ENCODE measurements around the gene CD200.
"Not testable (repeated sequence)": the region's sequence is repeated elsewhere in the genome, so short reads cannot be mapped to it uniquely, and the experiment has no call there.

The CD200 gene

DNA sequence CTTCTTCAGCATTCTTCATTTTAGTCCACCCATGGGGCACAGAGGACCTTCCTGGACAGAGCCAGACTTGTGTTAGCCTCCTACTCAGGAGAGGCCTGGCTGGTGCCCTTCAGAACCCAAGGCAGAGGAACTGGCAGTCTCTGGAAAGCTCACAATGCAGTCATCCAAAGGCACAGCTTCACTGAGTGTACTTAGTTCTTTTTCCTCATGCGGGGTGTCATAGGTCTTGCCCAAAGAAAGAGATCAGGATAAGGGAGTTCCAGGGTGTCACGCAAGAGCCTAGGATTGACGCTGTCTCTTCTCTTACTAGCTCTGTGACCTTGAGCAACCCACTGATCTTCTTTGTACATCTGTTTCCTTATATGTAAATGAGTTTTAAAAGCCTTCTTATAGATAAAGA lies 58.7 kb downstream of the CD200 start:
- DNase-seq: no peak

DNA sequence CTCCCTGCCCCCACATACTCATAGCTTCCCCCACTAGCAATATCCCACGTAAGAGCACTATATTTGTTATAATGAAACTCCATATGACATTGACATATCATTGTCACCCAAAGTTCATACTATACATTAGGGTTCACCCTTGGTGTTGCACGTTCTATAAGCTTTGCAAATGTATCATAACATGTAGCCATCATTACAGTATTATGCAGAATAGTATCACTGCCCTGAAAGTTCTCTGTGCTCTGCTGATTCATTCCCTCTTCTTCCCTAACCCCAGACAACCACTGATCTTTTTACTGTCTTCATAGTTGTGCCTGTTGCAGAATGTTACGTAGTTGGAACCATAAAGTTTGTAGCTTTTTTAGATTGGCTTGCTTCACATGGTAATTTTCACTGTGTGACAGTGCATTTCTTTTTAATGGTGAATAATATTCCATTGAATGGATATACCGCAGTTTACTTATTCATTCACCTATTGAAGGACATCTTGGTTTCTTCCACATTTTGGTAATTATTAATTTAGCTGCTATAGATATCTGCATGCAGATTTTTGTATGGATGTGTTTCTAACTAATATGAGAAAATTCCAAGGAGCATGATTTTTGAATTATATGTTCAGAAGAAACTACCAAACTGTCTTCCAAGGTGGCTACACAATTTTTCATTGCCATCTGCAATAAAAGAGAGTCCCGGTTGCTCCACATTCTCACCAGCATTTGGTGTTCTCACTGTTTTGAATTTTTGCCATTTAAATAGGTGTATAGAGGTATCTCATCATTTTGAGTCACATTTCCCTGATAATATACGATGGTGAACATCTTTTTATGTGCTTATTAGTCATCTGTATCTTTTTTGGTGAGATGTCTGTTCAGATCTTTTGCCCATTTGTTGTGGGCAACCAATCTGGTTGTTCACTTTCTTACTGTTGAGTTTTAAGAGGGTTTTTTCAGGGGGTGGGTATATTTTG lies 59.7 kb downstream of the CD200 start:
- no peak for DNase-seq

DNA sequence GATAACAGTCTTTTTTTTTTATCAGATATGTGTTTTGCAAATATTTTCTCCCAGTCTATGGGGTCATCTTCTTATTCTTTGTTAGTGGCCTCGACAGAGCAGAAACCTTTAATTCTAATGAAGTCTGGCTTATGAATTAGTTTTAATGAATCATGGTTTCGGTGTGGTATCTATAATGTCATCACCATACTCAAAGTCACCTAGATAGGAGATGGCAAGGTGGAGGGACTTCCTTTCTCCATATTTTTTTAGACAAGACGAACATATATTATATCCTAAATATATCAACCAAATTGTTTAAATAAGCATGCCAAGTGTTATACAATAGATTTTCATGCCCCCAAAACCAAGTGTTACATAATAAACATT lies 60.4 kb downstream of the CD200 start:
- DNase-seq: no peak

DNA sequence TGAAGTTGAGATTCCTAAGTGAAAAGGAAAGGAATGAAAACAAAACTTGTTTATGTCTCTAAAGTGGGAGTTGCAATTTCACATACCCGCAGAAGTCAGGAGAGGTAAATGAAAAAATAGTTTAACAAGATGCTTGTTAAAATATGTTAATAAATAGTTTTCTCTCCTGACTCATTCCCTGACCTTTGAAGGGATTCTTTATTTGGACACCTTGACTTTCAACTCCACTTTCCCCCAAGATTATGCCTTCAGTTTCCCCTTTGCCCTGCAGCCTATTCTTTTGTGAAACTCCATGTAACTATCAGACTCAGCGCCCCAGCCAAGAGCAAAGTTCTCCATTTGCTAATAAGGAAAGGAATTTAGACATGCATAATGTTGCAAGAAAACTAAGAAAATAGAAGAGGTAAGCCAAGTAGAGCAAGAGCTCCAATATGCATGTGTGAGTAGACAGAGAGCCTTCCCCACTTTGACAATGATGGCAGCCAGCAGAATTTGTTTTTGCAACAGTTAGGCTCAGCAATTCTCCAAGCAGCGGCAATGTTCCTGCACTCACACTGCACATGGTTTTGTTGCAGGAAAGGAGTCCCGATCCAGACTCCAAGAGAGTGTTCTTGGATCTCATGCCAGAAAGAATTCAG lies 61.2 kb downstream of the CD200 start:
- DNase-seq: no peak

DNA sequence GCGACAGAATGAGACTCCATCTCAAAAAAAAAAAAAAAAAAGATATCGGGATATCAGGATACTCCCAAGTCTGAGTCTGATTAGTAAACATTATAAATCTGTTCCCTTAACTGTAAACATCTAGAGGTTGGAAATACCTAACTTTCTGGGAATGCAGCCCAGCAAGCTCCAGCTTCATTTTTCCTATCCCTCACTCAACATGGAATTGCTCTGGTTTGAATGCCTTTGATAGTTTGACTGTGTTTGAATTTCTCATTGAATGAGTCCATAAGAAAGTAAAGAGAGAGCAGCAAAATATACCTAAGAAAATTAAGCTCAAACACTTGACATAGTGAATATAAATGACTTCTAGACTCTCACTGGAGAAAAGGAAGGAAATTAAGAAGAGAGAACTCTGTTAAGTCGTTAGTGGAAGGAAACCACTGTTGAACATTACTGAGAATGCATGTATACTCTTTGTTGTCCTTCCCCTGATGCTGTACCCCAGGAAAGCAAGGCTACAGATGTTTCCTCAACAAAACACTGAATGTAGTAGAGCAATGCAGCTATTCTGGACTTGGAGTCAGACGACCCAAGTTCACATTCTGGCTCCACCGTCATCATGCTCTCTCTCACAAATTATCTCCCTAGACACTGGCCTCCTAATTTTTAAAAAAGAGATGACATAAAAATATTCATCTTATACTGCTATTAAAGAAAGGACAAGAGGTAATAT lies 62.4 kb downstream of the CD200 start:
- DNase-seq: no peak

DNA sequence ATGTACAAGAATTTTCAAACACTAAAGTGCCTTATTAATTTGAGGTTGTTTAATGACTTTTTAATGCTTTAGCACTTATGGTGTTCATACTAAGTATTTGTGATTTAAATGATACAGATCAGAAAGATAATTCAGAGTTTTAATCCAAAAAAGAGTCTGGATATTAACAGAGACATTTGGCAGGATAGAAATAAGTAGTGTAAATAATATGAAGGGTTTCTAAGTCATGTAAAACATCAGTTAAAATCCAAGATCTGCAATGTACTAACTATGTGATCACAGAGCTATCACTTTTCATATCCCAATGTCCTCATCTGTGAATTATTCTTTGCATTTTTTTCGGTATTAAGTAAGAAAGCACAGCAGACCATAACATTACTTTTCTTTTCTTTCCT lies 62.9 kb downstream of the CD200 start:
- DNase-seq: no peak

DNA sequence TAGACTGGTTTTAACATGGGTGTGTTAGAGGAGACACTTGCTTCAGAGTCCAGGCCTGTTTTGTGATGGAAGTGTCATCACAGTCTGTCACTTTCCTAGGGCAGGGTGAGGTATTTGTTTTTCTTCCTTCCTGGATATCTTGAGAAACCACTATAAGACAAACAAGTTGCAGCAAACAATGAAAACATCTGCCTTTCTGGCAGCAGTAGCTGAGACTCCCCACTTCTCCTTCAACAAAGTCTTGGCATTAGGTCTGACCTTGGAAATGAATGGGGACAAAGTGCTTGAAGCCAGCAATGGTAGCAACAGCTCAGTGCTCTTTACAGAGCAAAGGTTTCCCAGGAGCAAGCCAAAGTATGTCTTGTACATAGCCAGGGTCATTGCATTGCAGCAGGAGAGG lies 64.6 kb downstream of the CD200 start:
- DNase-seq: no peak

DNA sequence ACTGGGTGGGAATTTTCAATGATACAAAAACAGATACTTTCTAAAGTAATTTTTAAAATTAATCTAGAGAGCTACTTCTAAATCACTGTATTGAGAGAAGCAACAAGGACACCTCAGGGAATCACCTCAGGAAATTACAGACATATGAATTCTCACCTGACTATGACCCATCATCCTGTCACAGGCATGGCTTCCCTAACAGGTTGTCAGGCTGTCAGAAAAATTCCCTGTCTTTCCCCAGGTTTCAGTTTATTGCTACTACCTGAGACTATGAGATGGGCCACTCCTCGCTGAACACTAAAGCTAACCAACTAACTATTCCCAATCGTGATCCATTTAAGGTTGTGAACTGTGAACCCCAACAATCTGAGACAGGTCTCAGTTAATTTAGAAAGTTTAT lies 66.1 kb downstream of the CD200 start:
- no peak for DNase-seq

DNA sequence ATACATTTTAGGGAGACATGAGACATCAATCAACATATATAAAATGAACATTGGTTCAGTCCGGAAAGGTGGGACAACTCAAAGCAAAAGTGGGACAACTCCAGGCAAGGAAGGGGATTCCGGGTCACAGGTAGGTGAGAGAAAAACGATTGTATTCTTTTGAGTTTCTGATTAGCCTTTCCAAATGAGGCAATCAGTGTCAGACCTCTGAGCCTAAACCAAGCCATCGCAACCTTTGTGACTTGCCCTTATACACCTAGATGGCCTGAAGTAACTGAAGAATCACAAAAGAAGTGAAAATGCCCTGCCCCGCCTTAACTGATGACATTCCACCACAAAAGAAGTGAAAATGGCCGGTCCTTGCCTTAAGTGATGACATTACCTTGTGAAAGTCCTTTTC lies 66.6 kb downstream of the CD200 start:
- not testable (repeated sequence) for DNase-seq

DNA sequence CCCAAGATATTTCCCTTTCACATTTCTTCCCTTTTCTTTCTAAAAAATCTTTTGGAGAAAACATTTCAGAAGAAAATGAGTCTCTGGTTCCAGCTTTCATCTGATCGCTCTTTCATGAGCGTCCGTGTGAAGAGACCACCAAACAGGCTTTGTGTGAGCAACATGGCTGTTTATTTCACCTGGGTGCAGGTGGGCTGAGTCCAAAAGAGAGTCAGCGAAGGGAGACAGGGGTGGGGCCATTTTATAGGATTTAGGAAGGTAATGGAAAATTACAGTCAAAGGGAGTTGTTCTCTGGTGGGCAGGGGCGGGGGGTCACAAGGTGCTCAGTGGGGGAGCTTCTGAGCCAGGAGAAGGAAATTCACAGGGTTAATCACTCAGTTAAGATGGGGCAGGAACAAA lies 67.4 kb downstream of the CD200 start:
- not testable (repeated sequence) for DNase-seq

DNA sequence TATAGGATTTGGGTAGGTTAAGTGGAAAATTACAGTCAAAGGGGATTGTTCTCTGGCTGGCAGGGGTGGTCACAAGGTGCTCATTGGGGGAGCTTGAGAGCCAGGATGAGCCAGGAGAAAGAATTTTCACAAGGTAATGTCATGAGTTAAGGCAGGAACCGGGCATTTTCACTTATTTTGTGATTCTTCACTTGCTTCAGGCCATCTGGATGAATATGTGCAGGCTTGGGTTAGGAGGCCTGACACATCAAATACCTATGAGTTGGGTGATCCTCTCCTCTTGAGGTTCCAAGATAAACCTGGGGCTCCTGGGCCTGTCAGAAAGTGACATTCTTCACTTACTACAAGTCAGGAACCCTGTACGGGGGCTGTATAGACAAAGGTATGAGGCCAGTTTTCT lies 68.7 kb downstream of the CD200 start:
- no peak for DNase-seq

DNA sequence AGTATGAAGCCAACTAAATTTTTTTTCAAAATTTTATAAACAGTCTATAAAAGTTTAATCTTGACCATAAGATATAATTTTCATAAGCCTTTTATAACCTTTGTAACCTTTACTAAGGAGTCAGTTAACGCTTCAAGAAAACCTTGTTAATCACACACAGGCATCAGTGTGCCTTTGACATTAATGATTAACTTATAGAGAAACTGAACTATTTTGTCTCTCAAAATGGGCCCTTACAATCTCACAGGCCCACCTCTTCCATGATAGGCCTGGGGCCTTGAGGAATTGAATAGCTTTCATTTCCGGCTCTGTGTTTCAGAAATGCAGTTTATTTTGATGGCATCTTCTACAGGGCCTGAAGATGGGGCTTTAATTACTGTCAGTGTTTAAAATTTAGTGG lies 70.1 kb downstream of the CD200 start:
- no peak for DNase-seq

DNA sequence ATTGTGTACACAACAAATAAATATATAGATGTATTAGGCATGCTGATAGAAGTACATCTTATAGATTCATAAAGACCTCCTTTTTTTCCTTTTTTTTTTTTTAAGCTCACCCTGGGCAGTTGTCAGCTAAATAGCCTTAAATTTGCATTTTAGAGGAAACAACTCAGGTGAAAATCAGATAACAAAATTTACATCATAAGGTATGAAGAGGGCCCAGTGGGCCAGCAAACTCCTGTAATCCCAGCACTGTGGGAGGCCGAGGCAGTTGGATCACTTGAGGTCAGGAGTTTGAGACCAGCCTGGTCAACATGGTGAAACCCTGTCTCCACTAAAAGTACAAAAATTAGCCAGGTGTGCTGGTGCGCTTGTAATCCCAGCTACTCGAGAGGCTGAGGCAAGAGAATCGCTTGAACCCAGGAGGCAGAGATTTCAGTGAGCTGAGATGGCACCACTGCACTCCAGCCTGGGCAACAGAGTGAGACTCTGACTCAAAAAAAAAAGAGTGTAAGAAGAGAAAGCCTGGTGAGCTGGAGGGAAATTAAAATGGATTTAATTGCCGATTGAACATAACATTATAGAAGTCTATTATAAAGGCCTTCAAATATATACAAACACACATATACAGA lies 72.1 kb downstream of the CD200 start:
- DNase-seq: not testable (repeated sequence)

DNA sequence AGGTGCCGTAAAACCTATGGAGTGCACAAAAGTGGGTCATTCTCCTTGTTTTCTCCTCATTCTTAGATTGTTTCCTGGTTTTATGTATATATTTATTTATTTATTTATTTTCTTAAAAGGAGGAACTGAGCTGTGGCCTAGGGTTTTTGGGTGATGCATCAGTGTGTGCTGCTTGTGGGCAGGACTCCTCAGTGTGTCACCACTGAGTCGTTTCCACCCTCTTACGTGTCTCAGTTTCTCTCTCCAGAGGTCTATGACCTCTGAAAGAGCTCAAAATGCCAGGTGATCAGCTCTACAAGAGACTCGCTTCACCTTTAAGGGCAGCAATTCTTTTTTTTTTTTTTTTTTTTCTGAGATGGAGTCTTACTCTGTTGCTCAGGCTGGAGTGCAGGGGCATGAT lies 72.9 kb downstream of the CD200 start:
- DNase-seq: peak; percentile 44

DNA sequence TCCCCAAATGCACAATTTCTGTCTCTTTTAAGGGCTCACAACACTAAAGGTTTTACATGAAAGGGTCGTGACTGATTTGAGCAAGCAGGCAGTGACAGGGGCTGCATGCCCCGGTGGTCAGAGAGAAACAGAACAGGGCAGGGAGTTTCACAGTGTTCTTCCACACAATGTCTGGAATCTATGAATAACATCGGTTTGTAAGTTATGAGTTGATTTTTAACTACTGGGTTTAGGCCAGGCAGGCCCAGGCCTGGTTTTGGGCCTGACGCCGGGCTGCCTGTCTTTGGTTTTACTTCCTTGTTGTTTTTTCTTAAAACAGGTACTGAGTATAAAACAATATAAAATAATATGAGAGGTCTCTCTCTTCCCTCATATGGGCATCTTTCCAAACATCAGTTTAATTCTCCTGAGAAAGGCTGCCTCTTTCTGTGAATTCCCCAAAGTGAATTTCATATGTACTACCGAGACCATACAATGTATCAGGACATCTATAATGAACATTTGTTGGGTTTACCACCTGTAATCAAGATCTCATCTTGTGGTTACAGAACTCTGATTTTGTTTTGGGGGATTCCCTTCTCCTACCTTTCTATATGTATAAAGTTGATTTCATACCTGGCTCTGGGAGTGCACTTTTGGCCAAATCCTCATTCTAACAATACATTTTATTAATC lies 74.4 kb downstream of the CD200 start:
- DNase-seq: no peak

DNA sequence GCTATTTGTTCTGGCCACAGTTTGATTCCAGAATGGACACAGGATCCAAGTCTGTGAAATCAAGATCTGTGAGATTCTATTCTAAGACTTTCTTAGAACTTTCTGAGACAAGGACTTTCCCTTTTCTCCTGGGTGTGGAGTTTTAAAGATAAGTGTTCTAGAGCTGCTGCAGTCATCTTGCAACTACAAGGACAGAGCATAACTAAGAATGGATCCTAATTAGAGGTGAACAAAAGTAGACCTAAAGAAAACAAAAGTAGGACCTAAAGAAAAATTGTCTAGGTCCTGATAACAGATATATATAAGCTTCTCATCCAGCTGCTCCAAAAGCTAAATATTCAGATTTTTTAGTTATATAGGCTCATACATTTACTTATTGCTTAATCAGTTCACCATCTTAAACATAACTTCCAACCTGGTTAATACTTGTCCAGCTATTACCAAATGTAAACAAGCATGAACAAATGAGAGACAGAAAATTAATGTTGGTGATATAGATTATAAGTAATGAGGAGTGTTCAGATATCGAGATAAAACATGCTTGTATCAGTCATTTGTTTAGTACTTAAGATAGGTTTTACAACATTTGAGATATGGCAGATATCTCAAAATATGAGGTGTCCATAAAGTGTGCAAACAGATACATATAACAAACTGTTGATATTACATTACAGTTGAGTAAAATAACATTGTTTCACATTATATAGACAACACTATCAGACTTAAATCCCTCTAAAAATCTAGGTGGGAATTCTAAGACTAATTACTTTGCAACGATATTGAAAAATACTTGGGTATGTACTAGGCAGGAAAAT lies 75.1 kb downstream of the CD200 start:
- no peak for DNase-seq

DNA sequence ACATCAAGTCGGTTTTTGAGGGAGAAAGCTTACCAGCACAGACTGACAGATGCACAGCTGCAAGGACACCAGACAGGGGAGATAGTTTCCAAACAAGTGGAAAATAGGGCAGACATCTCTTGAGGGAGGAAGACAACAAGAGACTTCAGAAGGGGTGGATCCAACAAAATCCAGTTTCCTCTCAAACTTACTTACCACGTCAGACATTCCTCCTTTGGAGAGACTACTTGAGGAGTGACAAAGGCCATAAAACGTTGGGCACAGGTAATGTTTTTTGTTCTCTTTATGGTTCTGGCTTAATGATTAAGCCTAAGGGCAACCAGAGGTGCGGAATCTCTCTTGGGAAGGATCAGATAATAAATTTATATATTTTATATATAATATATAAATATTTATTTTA lies 76.1 kb downstream of the CD200 start:
- no peak for DNase-seq

DNA sequence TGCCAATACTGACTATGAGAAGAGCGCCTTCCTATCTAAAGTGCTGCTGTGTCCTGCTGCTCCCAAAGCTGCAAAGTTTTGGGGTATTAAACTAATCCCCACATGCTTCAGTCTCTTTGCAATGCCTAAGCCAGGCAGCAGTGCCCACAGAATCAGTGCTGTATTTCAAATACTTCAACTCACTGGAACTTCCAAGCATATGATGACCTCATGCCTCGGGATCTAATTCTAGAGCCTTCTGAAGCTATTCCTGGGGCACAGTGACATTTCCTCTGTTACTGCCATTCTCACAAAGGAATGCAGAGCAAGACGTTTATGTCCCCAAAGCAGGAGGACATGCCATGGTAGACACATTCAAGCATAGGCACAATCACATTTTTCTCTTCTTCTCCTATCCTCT lies 78.5 kb downstream of the CD200 start:
- no peak for DNase-seq

Data from stimulated activated CD4-positive, alpha-beta T cell treated with anti-CD3 and anti-CD28 coated beads, Interleukin-4, amount 100 ng/mL, for 24 hours (primary cell).